T-helper 1 cell treated with Interleukin-12 subunit alpha and Interleukin-12 subunit beta and Interleukin-4 antibody, amounts not matched to agents 30 ng/mL and 1 ng/mL, for 36 hours (primary cell): ENCODE data around the gene OGFR. TPM values are rescaled to one million over a fixed set of nuclear protein-coding genes. Genes with fewer than 3 reads are reported as not detected.

ENCODE experiments used
- intact Hi-C: fragments of 100-400 bp; cut with micrococcal nuclease; formaldehyde crosslinking; loops from one replicate; pipeline ENCODE4 v1.15.1; 2024
- total RNA-seq: library from RNA; stranded (reverse); gene quantifications from 2 replicates; pipeline ENCODE4 v1.2.3, GENCODE V29; 2022

Gene OGFR, protein sequence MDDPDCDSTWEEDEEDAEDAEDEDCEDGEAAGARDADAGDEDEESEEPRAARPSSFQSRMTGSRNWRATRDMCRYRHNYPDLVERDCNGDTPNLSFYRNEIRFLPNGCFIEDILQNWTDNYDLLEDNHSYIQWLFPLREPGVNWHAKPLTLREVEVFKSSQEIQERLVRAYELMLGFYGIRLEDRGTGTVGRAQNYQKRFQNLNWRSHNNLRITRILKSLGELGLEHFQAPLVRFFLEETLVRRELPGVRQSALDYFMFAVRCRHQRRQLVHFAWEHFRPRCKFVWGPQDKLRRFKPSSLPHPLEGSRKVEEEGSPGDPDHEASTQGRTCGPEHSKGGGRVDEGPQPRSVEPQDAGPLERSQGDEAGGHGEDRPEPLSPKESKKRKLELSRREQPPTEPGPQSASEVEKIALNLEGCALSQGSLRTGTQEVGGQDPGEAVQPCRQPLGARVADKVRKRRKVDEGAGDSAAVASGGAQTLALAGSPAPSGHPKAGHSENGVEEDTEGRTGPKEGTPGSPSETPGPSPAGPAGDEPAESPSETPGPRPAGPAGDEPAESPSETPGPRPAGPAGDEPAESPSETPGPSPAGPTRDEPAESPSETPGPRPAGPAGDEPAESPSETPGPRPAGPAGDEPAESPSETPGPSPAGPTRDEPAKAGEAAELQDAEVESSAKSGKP
- total RNA-seq = 82.6 and 90.5 TPM in 2 replicates

DNA sequence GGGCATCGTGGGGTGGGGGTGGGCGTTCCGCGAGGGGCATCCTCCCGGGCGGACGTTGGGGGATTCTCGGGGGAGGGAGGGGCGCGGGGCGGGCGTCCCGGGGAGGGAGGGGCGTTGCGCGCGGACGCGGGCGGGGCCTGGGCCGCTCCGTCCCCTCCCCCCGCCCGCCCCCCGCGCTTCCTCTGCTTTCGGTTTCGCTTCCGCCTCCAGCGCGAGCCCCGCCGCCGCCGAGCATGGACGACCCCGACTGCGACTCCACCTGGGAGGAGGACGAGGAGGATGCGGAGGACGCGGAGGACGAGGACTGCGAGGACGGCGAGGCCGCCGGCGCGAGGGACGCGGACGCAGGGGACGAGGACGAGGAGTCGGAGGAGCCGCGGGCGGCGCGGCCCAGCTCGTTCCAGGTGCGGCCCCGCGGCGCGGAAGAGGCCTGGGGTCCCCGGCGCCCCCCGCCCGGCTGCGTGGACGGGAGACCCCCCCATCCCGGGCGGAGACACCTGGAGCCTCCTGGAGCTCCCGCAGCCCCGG is at the start of gene OGFR:
OGFR (plus strand) TSS at position 209 of the 528 bp plus-strand sequence; CDS start at position 234, 25 bp downstream.
- intact Hi-C loops = loop anchor here (1.0 to 5.0 kb wide), 4 partner anchors 10 to 566 kb away; partner anchors contain the start of genes ADRM1, DIDO1 and OSBPL2

DNA sequence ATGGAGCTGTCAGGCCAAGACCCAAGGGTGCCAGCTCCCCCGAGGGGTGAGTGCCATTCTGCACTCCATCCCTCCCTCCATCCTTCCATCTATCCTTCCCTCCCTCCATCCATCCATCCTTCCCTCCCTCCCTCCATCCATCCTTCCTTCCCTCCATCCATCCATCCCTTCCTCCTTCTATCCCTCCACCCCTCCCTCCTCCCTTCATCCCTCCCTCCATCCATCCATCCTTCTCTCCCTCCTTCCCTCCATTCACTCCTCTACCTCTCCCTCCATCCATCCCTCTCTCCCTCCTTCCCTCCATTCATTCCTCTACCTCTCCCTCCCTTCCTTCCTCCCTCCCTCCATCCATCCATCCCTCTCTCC is 49.7 kb upstream of the OGFR start:
- intact Hi-C loops = no loop called here

DNA sequence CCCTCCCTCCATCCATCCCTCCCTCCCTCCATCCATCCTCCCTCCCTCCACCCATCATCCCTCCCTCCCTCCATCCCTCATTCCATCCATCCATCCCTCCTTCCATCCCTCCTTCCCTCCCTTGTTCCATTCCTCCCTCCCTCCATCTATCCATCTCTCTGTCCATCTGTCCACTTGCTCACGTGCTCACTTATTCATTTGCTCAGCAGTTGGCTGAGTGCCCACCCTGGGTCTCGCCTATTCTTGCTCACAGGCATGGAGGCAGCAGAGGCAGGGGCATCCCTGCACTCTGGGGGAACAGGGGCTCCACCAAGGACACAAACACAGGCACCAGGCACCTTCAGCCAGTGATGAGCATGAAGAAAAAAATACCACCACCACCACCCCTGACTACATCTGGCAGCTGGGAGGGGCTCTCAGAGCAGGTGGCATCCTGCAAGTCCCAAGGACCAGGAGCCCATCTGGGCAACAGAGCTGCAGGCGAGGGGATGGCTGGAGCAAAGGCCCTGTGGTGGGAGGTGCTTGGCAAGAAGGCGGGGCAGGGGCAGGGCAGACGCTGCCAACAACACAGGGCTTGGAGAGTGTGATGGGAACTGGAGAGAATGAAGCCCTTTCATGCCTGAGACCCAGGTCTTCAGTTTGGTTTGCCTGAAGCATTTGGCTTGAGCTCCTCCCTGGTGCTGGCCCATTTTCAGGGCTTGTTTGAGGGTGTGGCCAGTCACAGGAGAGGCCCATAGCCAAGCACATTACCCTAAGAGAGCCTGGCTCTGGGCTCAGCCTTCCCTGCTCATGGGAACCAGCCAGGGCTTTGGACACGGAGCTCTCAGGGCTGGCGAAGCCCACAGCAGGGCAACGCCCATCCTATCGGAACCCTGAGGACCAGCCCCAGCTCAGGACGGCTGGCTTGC is 48.6 kb upstream of the OGFR start:
- intact Hi-C loops = no loop called here

DNA sequence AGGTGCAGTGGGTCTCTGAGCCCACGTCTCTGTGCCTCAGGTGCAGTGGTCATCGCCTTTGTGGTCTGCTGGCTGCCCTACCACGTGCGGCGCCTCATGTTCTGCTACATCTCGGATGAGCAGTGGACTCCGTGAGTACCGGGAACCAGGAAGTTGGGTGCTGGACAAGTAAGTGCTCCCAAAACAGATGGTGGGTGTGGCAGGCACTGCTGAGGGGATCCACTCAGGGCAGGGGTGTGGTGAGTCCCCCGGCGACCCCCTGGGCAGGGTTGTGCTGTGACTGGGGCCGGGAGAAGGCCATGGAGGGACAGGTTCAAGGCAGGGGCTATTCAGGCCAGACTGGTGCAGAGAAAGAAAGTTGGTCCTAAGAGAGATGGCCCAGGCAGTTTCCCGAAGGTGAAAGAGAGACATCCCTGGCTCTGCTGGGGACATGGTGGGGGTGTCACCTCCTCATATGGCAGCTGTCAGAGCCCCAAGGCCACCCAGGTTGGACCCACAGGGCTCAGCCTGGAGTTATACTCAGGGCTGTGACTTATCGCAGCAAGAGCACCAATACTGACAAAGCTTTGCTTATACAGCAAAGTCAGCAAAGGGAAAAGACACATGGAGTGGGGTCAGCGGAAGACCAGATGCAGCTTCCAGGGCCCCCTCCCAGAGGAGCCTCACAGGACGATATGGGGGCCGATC is 46.3 kb upstream of the OGFR start:
- intact Hi-C loops = no loop called here

DNA sequence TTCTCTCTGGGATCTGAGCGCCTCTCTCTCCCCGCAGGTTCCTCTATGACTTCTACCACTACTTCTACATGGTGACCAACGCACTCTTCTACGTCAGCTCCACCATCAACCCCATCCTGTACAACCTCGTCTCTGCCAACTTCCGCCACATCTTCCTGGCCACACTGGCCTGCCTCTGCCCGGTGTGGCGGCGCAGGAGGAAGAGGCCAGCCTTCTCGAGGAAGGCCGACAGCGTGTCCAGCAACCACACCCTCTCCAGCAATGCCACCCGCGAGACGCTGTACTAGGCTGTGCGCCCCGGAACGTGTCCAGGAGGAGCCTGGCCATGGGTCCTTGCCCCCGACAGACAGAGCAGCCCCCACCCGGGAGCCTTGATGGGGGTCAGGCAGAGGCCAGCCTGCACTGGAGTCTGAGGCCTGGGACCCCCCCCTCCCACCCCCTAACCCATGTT is 44.6 kb upstream of the OGFR start:
- intact Hi-C loops = no loop called here

DNA sequence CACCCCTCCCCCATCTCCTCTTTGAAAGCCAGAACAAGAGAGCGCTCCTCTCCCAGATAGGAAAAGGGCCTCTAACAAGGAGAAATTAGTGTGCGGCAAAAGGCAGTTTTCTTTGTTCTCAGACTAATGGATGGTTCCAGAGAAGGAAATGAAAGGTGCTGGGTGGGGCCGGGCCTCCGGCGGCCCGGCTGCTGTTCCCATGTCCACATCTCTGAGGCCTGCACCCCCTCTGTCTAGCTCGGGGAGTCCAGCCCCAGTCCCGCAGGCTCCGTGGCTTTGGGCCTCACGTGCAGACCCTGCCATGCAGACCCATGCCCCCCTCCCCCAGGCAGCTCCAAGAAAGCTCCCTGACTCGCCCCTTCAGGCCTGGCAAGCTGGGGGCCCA is 44.2 kb upstream of the OGFR start:
- intact Hi-C loops = no loop called here

DNA sequence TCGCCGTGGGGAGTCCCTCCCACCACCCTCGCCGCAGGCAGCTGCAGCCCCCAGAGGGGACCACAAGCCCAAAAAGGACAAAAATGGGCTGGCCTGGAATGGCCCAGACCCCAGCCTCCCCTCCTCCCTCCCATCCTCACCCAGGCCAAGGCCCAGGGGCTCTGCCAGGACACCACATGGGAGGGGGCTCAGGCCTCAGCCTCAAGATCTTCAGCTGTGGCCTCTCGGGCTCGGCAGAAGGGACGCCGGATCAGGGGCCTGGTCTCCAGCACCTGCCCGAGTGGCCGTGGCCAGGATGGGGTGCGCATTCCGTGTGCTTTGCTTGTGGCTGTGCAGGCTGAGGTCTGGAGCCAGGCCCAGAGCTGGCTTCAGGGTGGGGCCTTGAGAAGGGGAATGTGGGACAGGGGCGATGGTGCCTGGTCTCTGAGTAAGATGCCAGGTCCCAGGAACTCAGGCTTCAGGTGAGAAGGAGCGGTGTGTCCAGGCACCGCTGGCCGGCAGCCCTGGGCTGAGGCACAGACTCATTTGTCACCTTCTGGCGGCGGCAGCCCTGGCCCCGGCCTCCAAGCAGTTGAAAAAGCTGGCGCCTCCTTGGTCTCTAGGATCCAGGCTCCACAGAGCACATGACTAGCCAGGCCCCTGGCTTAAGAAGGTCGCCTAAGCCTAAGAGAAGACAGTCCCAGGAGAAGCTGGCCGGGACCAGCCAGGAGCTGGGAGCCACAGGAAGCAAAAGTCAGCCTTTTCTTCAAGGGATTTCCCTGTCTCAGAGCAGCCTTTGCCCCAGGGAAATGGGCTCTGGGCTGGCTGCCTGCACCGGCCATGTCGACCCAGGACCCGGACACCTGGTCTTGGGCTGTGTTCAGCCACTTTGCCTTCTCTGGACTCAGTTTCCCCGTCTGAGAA is 43.5 kb upstream of the OGFR start:
- intact Hi-C loops = no loop called here

DNA sequence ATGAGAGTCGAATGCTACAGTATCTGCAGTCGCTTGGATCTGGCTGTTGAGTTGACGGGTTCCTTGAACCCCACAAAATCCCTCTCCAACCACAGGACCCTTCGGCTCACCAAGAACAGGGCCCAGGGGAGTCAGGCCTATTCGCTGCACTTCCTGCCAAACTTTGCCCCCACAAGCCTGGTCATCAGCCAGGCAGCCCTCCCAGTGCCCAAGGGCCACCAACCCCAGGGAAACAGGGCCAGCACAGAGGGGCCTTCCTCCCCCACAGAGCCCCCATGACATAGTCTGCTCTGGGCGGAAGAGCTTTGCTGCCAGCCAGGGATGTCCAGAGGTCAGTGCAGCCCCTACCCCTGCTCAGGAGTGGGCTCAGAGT is 42.9 kb upstream of the OGFR start:
- intact Hi-C loops = no loop called here

DNA sequence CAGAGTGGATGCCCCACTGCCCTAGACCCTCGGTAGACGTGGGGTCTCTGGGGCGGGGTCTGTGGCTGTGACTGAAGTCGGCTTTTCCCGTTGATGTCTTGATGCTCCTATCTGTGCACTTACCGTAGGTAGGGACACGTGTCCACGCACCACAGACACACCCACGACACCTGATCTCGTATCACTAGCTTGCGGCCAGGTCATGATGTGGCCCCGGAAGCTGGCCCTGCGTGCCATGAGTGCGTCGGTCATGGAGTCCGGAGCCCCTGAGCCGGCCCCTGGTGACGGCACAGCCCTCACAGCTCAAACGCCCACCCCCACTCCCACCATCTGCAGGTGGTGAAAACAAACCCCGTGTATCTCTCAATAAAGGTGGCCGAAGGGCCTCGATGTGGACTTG is 42.3 kb upstream of the OGFR start:
- intact Hi-C loops = no loop called here

DNA sequence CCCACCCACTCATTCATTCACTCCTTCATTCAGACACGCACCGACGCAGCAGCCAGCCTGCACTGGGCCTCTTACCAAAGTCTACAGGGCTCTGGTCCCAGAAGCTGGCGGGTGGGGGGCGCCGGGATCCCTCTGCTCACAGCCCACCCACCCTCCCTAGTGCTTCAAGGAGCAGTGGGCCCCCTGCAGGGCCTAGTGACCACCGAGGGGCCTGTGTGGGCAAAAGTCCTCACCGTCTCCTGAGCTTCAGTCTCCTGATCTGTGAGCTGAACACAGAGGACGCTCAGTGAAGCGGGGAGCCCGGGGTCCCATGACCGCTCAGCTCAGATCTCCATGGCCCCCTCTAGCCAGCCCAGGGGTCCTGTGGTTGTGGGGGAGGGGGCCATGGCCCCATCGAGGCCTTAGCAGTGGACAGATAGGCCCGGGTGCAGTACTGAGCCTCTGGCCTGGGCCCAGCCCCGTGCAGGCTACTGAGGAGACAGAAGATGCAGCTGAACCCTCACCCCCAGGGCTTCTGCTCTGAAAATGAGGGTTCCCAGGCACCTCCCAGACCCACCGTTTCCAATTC is 41.8 kb upstream of the OGFR start:
- intact Hi-C loops = no loop called here

DNA sequence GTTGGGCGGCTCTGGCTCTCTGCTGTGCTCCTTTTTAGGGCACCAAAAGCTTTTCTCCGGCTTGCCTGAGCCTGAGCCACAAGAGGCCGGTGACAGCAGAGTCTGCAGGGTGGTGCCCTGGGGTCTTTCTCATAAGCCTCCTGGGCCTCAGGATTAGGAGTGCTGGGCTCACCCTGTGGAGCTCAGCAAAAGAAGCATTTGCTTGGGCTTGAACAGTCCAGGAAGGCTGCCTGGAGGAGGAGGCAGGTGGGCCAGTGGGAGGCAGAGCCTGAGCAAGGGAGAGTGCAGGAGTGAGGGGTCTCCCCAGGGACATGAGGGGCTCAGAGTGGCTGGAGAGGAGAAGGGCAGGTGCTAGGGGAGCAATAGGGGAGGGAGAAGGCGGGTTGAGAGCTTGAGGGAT is 41.2 kb upstream of the OGFR start:
- intact Hi-C loops = no loop called here

DNA sequence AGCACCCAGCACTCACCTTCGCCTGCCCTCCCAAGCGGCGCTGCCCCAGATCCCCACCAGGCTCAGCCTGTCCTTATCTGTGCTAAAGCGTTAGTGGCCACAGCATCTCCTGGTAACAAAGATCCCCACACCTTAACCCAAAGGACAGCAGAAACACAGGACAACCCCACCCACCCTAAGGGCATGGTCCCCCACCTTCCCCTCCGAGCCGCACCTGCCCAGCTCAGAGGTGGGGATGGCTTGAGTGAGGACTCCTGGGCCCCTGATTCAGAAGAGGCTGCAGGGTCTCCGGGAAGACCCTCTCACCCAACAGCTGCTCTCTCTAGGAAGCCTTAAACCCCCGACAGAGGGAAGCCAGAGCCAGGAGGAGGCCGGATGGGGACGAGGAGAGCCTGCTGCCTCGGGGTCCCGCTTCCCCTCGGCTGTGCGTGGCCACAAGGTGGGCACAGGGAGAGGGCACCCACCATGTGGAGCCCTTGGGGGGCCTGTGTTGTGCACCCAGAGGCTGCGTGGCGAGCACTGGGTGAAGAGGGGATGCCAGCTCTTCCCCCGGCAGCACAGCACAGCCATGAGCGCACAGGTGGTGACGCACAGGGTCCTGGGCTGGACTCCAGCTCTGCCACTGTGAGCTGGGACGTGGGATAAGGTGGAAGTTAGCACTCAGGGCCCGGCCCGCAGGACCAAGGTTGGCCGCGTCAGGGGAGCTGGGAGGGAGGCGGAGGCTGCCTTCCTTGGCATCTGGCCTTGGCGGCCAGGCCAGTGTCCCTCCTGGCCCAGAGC is 40.3 kb upstream of the OGFR start:
- intact Hi-C loops = no loop called here

DNA sequence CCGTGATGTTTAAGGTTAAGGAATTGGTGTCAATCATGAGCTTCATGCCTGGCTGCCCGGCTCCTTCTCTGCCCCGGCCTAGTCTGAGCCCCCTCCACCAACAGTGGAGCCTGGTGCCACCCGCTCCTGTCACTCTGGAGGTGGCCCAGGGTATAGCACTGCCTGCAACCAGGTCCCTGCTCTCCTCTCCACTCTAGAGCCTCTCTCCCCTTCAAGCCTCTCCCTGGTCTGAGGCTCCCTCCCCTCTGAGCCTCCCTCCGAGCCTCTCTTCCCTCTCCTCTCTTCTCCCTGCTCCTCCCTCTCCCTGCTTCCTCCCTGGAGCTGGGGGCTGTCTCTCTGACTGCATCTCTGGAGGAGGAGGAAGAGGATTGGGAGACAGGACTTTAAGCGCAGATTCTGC is 39.6 kb upstream of the OGFR start:
- intact Hi-C loops = no loop called here

DNA sequence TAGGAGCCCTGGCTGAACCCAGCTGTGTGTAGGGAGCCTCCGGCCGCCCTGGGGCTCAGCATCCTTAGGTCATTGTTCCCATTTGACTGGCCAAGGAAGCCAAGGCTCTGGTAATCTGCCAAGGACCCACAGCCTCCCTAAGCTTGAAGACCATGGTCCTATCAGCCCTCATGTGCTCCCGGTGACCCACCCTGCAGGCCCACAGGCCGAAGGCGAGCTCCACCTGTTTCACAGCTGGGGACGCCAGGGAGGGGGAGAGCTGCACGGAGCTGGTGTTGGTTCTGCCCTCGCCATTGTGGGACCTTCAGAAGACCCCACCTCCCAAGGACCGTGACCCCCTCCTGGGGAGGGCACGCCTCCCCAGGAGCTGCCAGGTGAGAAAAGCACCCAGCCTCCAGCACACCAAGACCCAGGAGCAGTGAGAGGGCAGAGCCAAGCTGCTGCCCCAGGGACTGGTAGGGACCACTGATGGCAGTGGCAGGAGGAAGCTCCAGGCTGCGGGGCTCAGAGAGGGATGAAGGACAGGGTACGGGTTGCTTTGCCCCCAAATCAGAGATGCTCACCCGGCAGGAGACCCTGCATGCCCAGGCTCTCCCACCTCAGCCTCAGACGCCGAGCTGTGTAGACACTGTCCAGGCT is 39.1 kb upstream of the OGFR start:
- intact Hi-C loops = no loop called here

DNA sequence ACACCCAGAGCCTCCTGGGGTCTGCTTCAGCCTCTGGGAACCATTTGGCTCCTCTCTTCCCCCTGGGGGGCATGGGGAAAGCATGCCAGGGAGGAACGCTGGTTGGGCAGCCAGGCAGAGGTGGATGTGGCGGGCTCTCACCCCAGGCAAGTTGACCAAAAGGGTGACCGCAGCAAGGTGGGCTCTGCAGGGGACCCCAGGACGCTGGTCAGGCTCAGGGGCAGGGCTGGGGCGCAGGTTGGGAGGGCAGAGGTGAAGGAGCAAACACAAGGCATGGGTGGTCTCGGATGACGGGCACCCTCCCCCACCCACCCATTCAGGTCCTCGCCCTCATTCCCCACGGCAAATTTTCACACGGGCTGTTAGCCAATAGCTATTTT is 38.6 kb upstream of the OGFR start:
- intact Hi-C loops = no loop called here

DNA sequence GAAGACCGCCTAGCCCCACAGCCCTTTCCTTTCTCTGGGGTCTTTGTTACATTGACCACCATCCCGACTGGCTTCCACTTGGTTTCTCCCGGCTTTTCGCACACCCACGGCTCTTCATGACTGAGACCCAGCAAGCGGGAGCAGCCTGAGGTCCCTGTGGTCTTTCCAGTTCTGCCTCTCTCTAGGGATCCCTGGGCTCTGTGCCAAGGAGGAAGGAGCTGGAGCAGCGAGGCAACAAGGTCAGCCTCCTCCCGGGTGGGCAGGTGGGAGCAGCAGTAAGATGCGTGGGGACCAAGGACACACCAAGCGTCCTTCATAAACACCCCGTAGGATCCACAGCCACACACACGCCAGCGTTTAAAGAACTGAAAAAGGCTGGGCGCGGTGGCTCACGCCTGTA is 37.9 kb upstream of the OGFR start:
- intact Hi-C loops = no loop called here

DNA sequence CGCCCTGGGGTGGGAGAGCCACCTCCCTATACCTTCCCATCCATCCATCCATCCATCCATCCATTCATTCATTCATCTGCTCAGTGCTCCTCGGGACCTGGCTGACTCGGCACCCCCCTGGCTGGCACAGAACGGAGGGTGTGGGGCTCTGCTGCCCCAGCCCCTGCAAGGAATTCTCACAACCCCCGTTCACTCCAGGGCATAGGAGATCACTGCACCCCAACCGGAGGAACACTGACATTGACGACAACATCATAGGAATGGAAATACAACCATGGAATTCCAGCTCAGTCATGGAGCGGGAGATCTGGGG is 36.4 kb upstream of the OGFR start:
- intact Hi-C loops = no loop called here

DNA sequence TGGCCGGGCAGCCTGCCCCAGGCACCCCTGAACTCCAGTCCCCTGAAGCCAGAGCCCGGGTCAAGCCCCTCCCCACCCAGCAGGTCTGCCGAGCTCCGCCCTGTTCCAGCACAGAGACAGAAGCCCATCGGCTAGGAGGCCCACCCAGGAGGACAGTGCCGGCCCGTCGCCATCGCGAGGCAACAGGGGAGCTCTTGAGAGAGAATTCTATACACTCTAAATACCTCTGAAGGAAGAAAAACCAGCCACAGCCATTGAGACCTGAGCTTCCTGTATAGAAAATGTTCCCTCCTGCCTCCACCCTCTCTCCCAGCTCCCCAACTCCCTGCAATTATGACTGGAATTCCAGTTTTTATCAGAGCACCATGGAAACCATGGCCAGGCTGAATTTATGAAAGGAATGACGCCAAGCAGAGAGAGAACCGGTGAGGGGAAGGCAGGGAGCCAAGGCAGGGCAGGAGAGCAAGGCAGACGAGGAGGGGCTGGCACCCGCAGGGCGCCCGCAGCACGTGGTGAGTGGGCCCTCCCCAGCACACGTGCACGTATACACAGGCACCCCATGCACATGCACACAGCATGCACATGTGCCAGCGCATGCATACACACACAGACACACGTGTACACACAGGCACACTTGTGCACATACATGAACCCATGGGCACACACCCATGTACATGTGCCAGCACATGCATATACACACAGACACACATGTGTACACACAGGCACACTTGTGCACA is 35.9 kb upstream of the OGFR start:
- intact Hi-C loops = no loop called here
